Measurements from ENCODE around the gene PCDHGA7.

DNA sequence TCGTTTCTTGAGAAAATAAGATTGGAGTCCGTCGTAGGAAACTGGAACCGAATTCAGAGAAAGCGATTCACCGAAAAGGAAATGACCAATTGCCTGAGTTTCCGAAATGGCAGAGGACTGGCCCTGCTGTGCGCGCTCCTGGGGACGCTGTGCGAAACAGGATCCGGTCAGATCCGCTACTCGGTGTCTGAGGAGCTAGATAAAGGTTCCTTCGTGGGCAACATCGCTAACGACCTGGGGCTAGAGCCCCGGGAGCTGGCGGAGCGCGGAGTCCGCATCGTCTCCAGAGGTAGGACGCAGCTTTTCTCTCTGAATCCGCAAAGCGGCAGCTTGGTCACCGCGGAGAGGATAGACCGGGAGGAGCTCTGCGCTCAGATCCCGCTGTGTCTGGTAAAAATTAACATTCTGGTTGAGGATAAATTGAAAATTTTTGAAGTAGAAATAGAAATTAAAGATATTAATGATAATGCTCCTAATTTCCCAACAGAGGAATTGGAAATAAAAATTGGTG, 38.5 kb upstream of the PCDHGA7 start:
- TF ChIP-seq, protein P1, sequence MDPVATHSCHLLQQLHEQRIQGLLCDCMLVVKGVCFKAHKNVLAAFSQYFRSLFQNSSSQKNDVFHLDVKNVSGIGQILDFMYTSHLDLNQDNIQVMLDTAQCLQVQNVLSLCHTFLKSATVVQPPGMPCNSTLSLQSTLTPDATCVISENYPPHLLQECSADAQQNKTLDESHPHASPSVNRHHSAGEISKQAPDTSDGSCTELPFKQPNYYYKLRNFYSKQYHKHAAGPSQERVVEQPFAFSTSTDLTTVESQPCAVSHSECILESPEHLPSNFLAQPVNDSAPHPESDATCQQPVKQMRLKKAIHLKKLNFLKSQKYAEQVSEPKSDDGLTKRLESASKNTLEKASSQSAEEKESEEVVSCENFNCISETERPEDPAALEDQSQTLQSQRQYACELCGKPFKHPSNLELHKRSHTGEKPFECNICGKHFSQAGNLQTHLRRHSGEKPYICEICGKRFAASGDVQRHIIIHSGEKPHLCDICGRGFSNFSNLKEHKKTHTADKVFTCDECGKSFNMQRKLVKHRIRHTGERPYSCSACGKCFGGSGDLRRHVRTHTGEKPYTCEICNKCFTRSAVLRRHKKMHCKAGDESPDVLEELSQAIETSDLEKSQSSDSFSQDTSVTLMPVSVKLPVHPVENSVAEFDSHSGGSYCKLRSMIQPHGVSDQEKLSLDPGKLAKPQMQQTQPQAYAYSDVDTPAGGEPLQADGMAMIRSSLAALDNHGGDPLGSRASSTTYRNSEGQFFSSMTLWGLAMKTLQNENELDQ (tag by site-specific recombination; IDR thresholded peaks at IDR 0.05; ENCODE audit: low read depth), result no peak
- TF ChIP-seq, protein P2, sequence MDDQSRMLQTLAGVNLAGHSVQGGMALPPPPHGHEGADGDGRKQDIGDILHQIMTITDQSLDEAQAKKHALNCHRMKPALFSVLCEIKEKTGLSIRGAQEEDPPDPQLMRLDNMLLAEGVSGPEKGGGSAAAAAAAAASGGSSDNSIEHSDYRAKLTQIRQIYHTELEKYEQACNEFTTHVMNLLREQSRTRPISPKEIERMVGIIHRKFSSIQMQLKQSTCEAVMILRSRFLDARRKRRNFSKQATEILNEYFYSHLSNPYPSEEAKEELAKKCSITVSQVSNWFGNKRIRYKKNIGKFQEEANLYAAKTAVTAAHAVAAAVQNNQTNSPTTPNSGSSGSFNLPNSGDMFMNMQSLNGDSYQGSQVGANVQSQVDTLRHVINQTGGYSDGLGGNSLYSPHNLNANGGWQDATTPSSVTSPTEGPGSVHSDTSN (CRISPR knock-in tag; IDR thresholded peaks at IDR 0.05), result no peak
- TF ChIP-seq ZFP37 (tag by site-specific recombination; IDR thresholded peaks at IDR 0.05) (no peak), ZNF777 (tag by site-specific recombination; IDR thresholded peaks at IDR 0.05; ENCODE audit: borderline replicate concordance) (no peak), ZNF366 (tag by site-specific recombination; conservative IDR thresholded peaks at IDR 0.05) (no peak), KLF10 (tag by site-specific recombination; IDR thresholded peaks at IDR 0.05) (no peak), SETDB1 (IDR thresholded peaks at IDR 0.05; ENCODE audit: insufficient read length, low read length) (no peak), ZNF24 (tag by site-specific recombination; IDR thresholded peaks at IDR 0.05) (no peak), TCF7L2 (IDR thresholded peaks at IDR 0.05; ENCODE audit: borderline replicate concordance, low read depth, low read length) (no peak)
- TF ChIP-seq, protein P3, sequence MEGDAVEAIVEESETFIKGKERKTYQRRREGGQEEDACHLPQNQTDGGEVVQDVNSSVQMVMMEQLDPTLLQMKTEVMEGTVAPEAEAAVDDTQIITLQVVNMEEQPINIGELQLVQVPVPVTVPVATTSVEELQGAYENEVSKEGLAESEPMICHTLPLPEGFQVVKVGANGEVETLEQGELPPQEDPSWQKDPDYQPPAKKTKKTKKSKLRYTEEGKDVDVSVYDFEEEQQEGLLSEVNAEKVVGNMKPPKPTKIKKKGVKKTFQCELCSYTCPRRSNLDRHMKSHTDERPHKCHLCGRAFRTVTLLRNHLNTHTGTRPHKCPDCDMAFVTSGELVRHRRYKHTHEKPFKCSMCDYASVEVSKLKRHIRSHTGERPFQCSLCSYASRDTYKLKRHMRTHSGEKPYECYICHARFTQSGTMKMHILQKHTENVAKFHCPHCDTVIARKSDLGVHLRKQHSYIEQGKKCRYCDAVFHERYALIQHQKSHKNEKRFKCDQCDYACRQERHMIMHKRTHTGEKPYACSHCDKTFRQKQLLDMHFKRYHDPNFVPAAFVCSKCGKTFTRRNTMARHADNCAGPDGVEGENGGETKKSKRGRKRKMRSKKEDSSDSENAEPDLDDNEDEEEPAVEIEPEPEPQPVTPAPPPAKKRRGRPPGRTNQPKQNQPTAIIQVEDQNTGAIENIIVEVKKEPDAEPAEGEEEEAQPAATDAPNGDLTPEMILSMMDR (tag by site-specific recombination; IDR thresholded peaks at IDR 0.05), result no peak
